Activated CD4-positive, alpha-beta T cell treated with anti-CD3 and anti-CD28 coated beads, Interleukin-2, Interleukin-6, amounts not matched to agents 100 ng/mL and 50 ng/mL, durations not matched to agents 16 hours and 8 hours (primary cell): ENCODE results near the gene MYO18B.

Experiments used
- DNase-seq: peaks from one replicate; pipeline ENCODE4 v3.0.0-alpha.2; 2020

Gene MYO18B

GRCh38 chr22:25714739-25715138, 27.2 kb upstream of the MYO18B start:
- DNase-seq = peak; percentile 15

- DNase-seq = no peak
These were observed 25.4 kb upstream of the MYO18B start for GRCh38 chr22:25716637-25717036.

- no peak for DNase-seq
These were observed 23.7 kb upstream of the MYO18B start for GRCh38 chr22:25718135-25718840.

GRCh38 chr22:25722223-25722622, 19.8 kb upstream of the MYO18B start:
- DNase-seq = no peak

- DNase-seq = no peak
These were observed 19.4 kb upstream of the MYO18B start for GRCh38 chr22:25722626-25723025.

- DNase-seq = no peak
These were observed 15.7 kb upstream of the MYO18B start for GRCh38 chr22:25726241-25726640.

- DNase-seq = no peak
These were observed 13.9 kb upstream of the MYO18B start for GRCh38 chr22:25728071-25728470.

GRCh38 chr22:25729016-25729995, 12.7 kb upstream of the MYO18B start:
- no peak for DNase-seq

- peak; percentile 49 for DNase-seq
These were observed 6.3 kb upstream of the MYO18B start for GRCh38 chr22:25735650-25736049.

- peak; percentile 92 for DNase-seq
These were observed 5.5 kb upstream of the MYO18B start for GRCh38 chr22:25736378-25737011.

- no peak for DNase-seq
These were observed 2.2 kb upstream of the MYO18B start for GRCh38 chr22:25739659-25740344.

GRCh38 chr22:25742918-25743708, 1.1 kb downstream of the MYO18B start:
- DNase-seq = no peak

- DNase-seq = no peak
These were observed 2.7 kb downstream of the MYO18B start for GRCh38 chr22:25744694-25745093.

GRCh38 chr22:25745341-25746011, 3.5 kb downstream of the MYO18B start:
- DNase-seq = no peak

GRCh38 chr22:25746012-25746373, 4.0 kb downstream of the MYO18B start:
- DNase-seq = peak; percentile 57

- DNase-seq = no peak
These were observed 5.4 kb downstream of the MYO18B start for GRCh38 chr22:25747245-25747944.

- DNase-seq = no peak
These were observed 6.2 kb downstream of the MYO18B start for GRCh38 chr22:25748140-25748539.

- DNase-seq = no peak
These were observed 6.7 kb downstream of the MYO18B start for GRCh38 chr22:25748704-25749103.

- peak; percentile 93 for DNase-seq
These were observed 7.6 kb downstream of the MYO18B start for GRCh38 chr22:25749420-25750169.

GRCh38 chr22:25750569-25751173, 8.7 kb downstream of the MYO18B start:
- peak; percentile 37 for DNase-seq
